ENCODE results near the gene MYO7A. TPM values are rescaled to one million over a fixed set of nuclear protein-coding genes. Genes with fewer than 3 reads are reported as not detected.

Gene MYO7A
- total and polyA plus RNA-seq, 2 of the 8 experiments (the other 6 are each of a cell fraction or from before 2014, with no cell fraction given) = 1.5 to 1.9 TPM

- CTCF ChIA-PET (ENCODE audit: partially characterized antibody) = interaction anchor here (0.5 to 8.4 kb wide), 5 partner anchors 13 to 1547 kb away, joined by 3 to 95 read pairs (median 4); no protein-coding TSS in a partner anchor
- H3K14ac ChIP-seq (ENCODE audit: insufficient read length) = no peak overlapping the region
- no peak overlapping the region for H2BK20ac ChIP-seq (ENCODE audit: low read length)
- no peak overlapping the region for H3K4me3 ChIP-seq (ENCODE audit: extremely low read depth in 1 of 4, insufficient read depth in 2 of 4, low read depth in 3 of 4, low read length in 4 of 4)
- POLR2A ChIA-PET (ENCODE audit: partially characterized antibody) = no interaction called here
- H2AFZ ChIP-seq (ENCODE audit: low read length) = no peak overlapping the region
- H2BK120ac ChIP-seq (replicated peaks; ENCODE audit: low read depth, low read length) = no peak overlapping the region
- H3K36me3 ChIP-seq (ENCODE audit: control insufficient read depth in 2 of 4, insufficient read depth in 4 of 4, low read length in 3 of 4) = no peaks in the 10 kb centered on the region
- DNase-seq (ENCODE audit: low read depth in 1 of 2, low spot score in 2 of 2) (no peak), FAIRE-seq (no peak)
- no peak for TF ChIP-seq SIRT6 (IDR thresholded peaks at IDR 0.05; ENCODE audit: low read length)
- TF ChIP-seq SUZ12 (IDR thresholded peaks at IDR 0.05; ENCODE audit: low read length) = no peak
- no peak for TF ChIP-seq NANOG (IDR thresholded peaks at IDR 0.05; ENCODE audit: insufficient read depth, low read depth, low read length, poor library complexity, severe bottlenecking)
- no peak for TF ChIP-seq CEBPB (IDR thresholded peaks at IDR 0.05; ENCODE audit: low read depth, low read length)
- no peak for TF ChIP-seq BCL11A (IDR thresholded peaks at IDR 0.05; ENCODE audit: low read depth in 2 of 2, low read length in 2 of 2)
- TF ChIP-seq CHD2 (IDR thresholded peaks at IDR 0.05; ENCODE audit: low read length) = no peak
- no peak for TF ChIP-seq CREB1 (IDR thresholded peaks at IDR 0.05)
- TF ChIP-seq ASH2L (IDR thresholded peaks at IDR 0.05; ENCODE audit: low read length) = no peak
- no peak for TF ChIP-seq KDM4A (IDR thresholded peaks at IDR 0.05; ENCODE audit: low read depth, low read length, severe bottlenecking)
- no peak for TF ChIP-seq BRCA1 (IDR thresholded peaks at IDR 0.05; ENCODE audit: low read depth, low read length)
- no peak for TF ChIP-seq POLR2A (IDR thresholded peaks at IDR 0.05; ENCODE audit: control extremely low read depth in 1 of 2, low read depth in 2 of 2, low read length in 2 of 2)
- TF ChIP-seq GTF2F1 (IDR thresholded peaks at IDR 0.05; ENCODE audit: borderline replicate concordance, low read depth, low read length) = no peak
- no peak for TF ChIP-seq CTBP2 (IDR thresholded peaks at IDR 0.05; ENCODE audit: borderline replicate concordance, insufficient read depth, insufficient read length, low read length)
- no peak for TF ChIP-seq POU5F1 (IDR thresholded peaks at IDR 0.05; ENCODE audit: low read depth, low read length)
- TF ChIP-seq TEAD4 (IDR thresholded peaks at IDR 0.05; ENCODE audit: low read depth, low read length) = no peak
- no peak for TF ChIP-seq CHD1 (IDR thresholded peaks at IDR 0.05; ENCODE audit: low read depth, low read length)
- no peak for TF ChIP-seq CBX5 (IDR thresholded peaks at IDR 0.05; ENCODE audit: low read depth, low read length)
- H3K79me1 ChIP-seq (ENCODE audit: low read depth, low read length) = no peaks in the 10 kb centered on the region; the same call in 1 of the 2 replicates
- no peak overlapping the region for H3K4ac ChIP-seq (replicated peaks; ENCODE audit: insufficient read length, low read depth, low read length)
- no peak overlapping the region for H4K5ac ChIP-seq (ENCODE audit: insufficient read length, low read depth, low read length)
- H3K27ac ChIP-seq (ENCODE audit: low read depth, low read length) = no peak overlapping the region
- H3K23me2 ChIP-seq (ENCODE audit: low read depth, low read length) = no peaks in the 10 kb centered on the region
- no peaks in the 10 kb centered on the region for H3K27me3 ChIP-seq (replicated peaks in 1 of 4; ENCODE audit: control insufficient read depth in 3 of 4, extremely low read depth in 1 of 4, insufficient read depth in 3 of 4, low read length in 3 of 4)
- H3K9me3 ChIP-seq (ENCODE audit: insufficient read depth in 2 of 2, low read depth in 1 of 2, low read length in 1 of 2) = no peaks in the 10 kb centered on the region
- H2BK15ac ChIP-seq (ENCODE audit: low read length) = no peak overlapping the region
- H2BK5ac ChIP-seq (ENCODE audit: low read depth, low read length) = no peak overlapping the region
- H3K56ac ChIP-seq (replicated peaks; ENCODE audit: insufficient read length, low read depth, low read length) = no peak overlapping the region
- no peaks in the 10 kb centered on the region for H3K79me2 ChIP-seq (ENCODE audit: control insufficient read depth in 1 of 2, insufficient read depth in 2 of 2, low read length in 2 of 2)
- H3K4me1 ChIP-seq (replicated peaks in 1 of 4; ENCODE audit: control insufficient read depth in 3 of 4, insufficient read depth in 4 of 4, low read length in 3 of 4) = no peaks in the 10 kb centered on the region; a peak in 2 of 7 replicates
- H4K8ac ChIP-seq (ENCODE audit: extremely low read depth, insufficient read depth, low read length) = no peak overlapping the region
- H2BK12ac ChIP-seq (ENCODE audit: low read depth, low read length) = no peak overlapping the region
- 93% methylated on average over 2 of the region's 2 CpGs; no CpG with 5 or more reads in 1 of the 2 experiments for WGBS, 2 experiments (ENCODE audit: extremely low coverage in 1 of 2, insufficient coverage in 1 of 2, insufficient read length in 1 of 2, insufficient replicate concordance in 2 of 2, low coverage in 1 of 2, low lambda C conversion rate in 2 of 2, missing lambda C conversion rate in 1 of 2)
- no peak overlapping the region for H3K18ac ChIP-seq (ENCODE audit: extremely low read depth, low read length)
- no peak overlapping the region for H3K4me2 ChIP-seq (ENCODE audit: insufficient read depth in 1 of 2, low read depth in 2 of 2, low read length in 2 of 2)
- H3K23ac ChIP-seq (ENCODE audit: insufficient read length) = no peak overlapping the region
- H2AK5ac ChIP-seq (ENCODE audit: low read depth, low read length) = no peak overlapping the region
- H4K20me1 ChIP-seq (replicated peaks in 1 of 2; ENCODE audit: control insufficient read depth in 1 of 2, insufficient read depth in 2 of 2, low read length in 2 of 2) = peaks cover 0 to 5% of the 10 kb centered on the region in 2 experiments
- no peak overlapping the region for H4K91ac ChIP-seq (replicated peaks; ENCODE audit: insufficient read length, low read length)
- H3K9ac ChIP-seq (replicated peaks in 1 of 4; ENCODE audit: extremely low read depth in 1 of 4, low read depth in 3 of 4, low read length in 3 of 4) = no peak overlapping the region
These were observed 48.4 kb upstream of the MYO7A start for GRCh38 chr11:77079666-77080065.
